ENCODE results near the gene OR1A1.
"Not testable (repeated sequence)": the region's sequence is repeated elsewhere in the genome, so short reads cannot be mapped to it uniquely, and the experiment has no call there.

Gene OR1A1

GRCh38 chr17:3213587-3213986 lies 6.1 kb downstream of the OR1A1 start:
- TF ChIP-seq, protein P1, sequence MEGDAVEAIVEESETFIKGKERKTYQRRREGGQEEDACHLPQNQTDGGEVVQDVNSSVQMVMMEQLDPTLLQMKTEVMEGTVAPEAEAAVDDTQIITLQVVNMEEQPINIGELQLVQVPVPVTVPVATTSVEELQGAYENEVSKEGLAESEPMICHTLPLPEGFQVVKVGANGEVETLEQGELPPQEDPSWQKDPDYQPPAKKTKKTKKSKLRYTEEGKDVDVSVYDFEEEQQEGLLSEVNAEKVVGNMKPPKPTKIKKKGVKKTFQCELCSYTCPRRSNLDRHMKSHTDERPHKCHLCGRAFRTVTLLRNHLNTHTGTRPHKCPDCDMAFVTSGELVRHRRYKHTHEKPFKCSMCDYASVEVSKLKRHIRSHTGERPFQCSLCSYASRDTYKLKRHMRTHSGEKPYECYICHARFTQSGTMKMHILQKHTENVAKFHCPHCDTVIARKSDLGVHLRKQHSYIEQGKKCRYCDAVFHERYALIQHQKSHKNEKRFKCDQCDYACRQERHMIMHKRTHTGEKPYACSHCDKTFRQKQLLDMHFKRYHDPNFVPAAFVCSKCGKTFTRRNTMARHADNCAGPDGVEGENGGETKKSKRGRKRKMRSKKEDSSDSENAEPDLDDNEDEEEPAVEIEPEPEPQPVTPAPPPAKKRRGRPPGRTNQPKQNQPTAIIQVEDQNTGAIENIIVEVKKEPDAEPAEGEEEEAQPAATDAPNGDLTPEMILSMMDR (IDR thresholded peaks at IDR 0.05; ENCODE audit: insufficient read depth, low read length, poor library complexity, severe bottlenecking) = no peak
- H3K27me3 ChIP-seq (replicated peaks; ENCODE audit: control insufficient read depth, insufficient read depth, low read length) = no peaks in the 10 kb centered on the region
- no peak for DNase-seq (ENCODE audit: extremely low read depth, insufficient read length)
- no peak overlapping the region for H3K4me3 ChIP-seq (replicated peaks; ENCODE audit: low read depth, low read length)
- no peaks in the 10 kb centered on the region for H3K36me3 ChIP-seq (ENCODE audit: control insufficient read depth, insufficient read depth, low read length)

- DNase-seq (ENCODE audit: extremely low read depth, insufficient read length); H3K36me3 ChIP-seq (ENCODE audit: control insufficient read depth, insufficient read depth, low read length); H3K27me3 ChIP-seq (replicated peaks; ENCODE audit: control insufficient read depth, insufficient read depth, low read length); H3K4me3 ChIP-seq (replicated peaks; ENCODE audit: low read depth, low read length): not testable (repeated sequence)
These were observed 12.5 kb downstream of the OR1A1 start for GRCh38 chr17:3219978-3220377.

- H3K36me3 ChIP-seq (ENCODE audit: control insufficient read depth, insufficient read depth, low read length) = no peaks in the 10 kb centered on the region
- H3K27me3 ChIP-seq (replicated peaks; ENCODE audit: control insufficient read depth, insufficient read depth, low read length) = no peaks in the 10 kb centered on the region
- no peak for DNase-seq (ENCODE audit: extremely low read depth, insufficient read length)
- H3K4me3 ChIP-seq (replicated peaks; ENCODE audit: low read depth, low read length) = no peak overlapping the region
- TF ChIP-seq, protein P1 (IDR thresholded peaks at IDR 0.05; ENCODE audit: insufficient read depth, low read length, poor library complexity, severe bottlenecking) = no peak
These were observed 14.4 kb downstream of the OR1A1 start for GRCh38 chr17:3221850-3222249.

DNA sequence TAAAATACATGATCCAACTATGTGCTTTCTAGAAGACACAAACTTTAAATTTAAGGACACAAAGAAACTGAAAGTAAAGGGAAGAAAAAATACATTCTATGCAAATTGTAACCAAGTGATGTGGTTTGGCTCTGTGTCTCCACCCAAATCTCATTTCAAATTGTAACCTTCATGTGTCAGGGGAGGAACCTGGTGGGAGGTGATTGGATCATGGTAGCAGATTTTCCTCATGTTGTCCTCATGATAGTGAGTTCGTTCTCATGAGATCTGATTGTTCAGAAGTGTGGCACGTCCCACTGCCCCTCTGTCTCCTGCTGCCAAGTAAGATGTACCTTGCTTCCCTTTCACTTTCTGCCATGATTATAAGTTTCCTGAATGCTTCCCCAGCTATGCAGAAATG lies 15.0 kb downstream of the OR1A1 start:
- Histone ChIP-seq H3K36me3 (ENCODE audit: control insufficient read depth, insufficient read depth, low read length) (no peaks in the 10 kb centered on the region), H3K27me3 (replicated peaks; ENCODE audit: control insufficient read depth, insufficient read depth, low read length) (no peaks in the 10 kb centered on the region), H3K4me3 (replicated peaks; ENCODE audit: low read depth, low read length) (no peak overlapping the region)
- no peak for DNase-seq (ENCODE audit: extremely low read depth, insufficient read length)
- TF ChIP-seq, protein P1 (IDR thresholded peaks at IDR 0.05; ENCODE audit: insufficient read depth, low read length, poor library complexity, severe bottlenecking) = no peak

DNA sequence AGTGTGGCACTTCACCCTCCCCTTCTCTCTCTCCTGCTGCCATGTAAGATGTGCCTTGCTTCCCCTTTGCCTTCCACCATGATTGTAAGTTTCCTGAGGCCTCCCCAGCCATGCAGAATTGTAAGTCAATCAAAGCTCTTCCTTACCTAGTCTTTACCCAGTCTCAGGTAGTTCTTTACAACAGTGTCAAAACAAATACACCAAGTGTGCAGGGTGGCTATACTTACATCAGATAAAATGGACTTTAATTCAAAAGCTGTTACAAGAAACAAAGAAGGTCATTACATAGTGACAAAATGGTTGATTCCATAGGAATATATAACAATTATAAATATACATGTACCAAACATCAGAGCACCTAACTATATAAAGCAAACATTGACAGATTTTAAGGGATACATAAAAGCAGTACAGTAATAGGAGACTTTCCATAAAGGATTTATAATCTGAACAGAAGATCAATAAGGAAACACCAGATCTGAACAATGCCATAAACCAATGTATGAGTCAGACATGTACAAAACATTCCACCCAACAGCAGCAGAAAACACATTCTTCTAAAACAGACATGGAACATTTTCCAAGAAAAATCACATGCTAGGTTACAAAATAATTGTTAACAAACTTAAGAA lies 17.4 kb downstream of the OR1A1 start:
- not testable (repeated sequence) for H3K4me3 ChIP-seq (replicated peaks; ENCODE audit: low read depth, low read length); H3K36me3 ChIP-seq (ENCODE audit: control insufficient read depth, insufficient read depth, low read length); DNase-seq (ENCODE audit: extremely low read depth, insufficient read length)

DNA sequence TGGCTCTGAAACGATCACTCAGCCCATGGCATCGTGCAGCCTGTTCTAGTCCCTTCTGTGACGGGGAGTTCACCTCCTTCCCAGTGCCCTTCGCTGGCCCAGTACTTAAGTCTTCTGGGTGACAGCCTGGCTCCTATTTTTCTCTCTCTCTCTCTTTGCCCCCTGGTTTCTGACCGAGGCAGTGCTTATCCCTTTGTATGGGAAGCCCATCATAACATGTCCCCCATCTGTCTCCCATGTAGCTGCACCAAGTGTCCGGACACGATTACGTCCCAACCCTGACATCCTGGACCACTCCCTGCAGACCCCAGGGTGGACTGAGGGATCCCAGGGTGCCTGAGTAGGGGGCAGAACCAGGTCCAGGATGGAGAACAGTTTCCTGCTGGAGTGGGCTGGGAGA lies 24.8 kb downstream of the OR1A1 start:
- H3K36me3 ChIP-seq (ENCODE audit: control insufficient read depth, insufficient read depth, low read length); H3K27me3 ChIP-seq (replicated peaks; ENCODE audit: control insufficient read depth, insufficient read depth, low read length); DNase-seq (ENCODE audit: extremely low read depth, insufficient read length); H3K4me3 ChIP-seq (replicated peaks; ENCODE audit: low read depth, low read length): not testable (repeated sequence)

More for the DNA sequence above, 17.4 kb downstream of the OR1A1 start:
- H3K27me3 ChIP-seq (replicated peaks; ENCODE audit: control insufficient read depth, insufficient read depth, low read length) = not testable (repeated sequence)

GRCh38 chr17:3238685-3239084 lies 31.2 kb downstream of the OR1A1 start:
- DNase-seq (ENCODE audit: extremely low read depth, insufficient read length); H3K36me3 ChIP-seq (ENCODE audit: control insufficient read depth, insufficient read depth, low read length); H3K27me3 ChIP-seq (replicated peaks; ENCODE audit: control insufficient read depth, insufficient read depth, low read length); H3K4me3 ChIP-seq (replicated peaks; ENCODE audit: low read depth, low read length): not testable (repeated sequence)

DNA sequence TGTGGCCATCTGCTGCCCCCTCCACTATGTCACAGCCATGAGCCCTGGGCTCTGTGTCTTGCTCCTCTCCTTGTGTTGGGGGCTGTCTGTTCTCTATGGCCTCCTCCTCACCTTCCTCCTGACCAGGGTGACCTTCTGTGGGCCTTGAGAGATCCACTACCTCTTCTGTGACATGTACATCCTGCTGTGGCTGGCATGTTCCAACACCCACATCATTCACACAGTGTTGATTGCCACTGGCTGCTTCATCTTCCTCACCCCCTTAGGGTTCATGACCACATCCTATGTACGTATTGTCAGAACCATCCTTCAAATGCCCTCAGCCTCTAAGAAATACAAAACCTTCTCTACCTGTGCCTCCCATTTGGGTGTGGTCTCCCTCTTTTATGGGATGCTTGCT lies 33.6 kb downstream of the OR1A1 start:
- not testable (repeated sequence) for H3K36me3 ChIP-seq (ENCODE audit: control insufficient read depth, insufficient read depth, low read length); H3K27me3 ChIP-seq (replicated peaks; ENCODE audit: control insufficient read depth, insufficient read depth, low read length); H3K4me3 ChIP-seq (replicated peaks; ENCODE audit: low read depth, low read length); DNase-seq (ENCODE audit: extremely low read depth, insufficient read length)

DNA sequence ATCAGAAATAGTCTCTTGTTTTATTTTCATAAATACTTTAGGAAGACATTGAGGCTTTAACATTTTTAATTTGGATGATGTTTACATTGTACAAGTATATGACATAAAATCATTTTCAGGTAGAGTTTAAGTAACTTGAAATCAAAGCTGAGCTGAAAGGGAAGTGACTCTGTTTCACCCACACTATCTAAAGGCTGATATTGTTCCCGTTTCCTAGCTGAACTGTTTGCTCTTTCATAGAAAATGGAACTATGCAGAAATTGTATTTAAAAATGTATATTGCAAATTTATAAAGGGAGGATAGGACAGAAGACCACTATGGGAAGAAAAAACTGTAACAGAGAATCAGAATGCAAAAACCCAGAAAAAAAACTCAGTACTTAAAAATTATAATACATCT lies 37.4 kb downstream of the OR1A1 start:
- not testable (repeated sequence) for H3K4me3 ChIP-seq (replicated peaks; ENCODE audit: low read depth, low read length); H3K36me3 ChIP-seq (ENCODE audit: control insufficient read depth, insufficient read depth, low read length); DNase-seq (ENCODE audit: extremely low read depth, insufficient read length); H3K27me3 ChIP-seq (replicated peaks; ENCODE audit: control insufficient read depth, insufficient read depth, low read length)

GRCh38 chr17:3249013-3249412 lies 41.5 kb downstream of the OR1A1 start:
- H3K36me3 ChIP-seq (ENCODE audit: control insufficient read depth, insufficient read depth, low read length); H3K4me3 ChIP-seq (replicated peaks; ENCODE audit: low read depth, low read length); DNase-seq (ENCODE audit: extremely low read depth, insufficient read length); H3K27me3 ChIP-seq (replicated peaks; ENCODE audit: control insufficient read depth, insufficient read depth, low read length): not testable (repeated sequence)
